ENCODE measurements around the gene SYNPO.

Gene SYNPO

GRCh38 chr5:150658121-150658520, 17.7 kb downstream of the SYNPO start:
- DNase-seq (ENCODE audit: low read depth): no peak

DNA sequence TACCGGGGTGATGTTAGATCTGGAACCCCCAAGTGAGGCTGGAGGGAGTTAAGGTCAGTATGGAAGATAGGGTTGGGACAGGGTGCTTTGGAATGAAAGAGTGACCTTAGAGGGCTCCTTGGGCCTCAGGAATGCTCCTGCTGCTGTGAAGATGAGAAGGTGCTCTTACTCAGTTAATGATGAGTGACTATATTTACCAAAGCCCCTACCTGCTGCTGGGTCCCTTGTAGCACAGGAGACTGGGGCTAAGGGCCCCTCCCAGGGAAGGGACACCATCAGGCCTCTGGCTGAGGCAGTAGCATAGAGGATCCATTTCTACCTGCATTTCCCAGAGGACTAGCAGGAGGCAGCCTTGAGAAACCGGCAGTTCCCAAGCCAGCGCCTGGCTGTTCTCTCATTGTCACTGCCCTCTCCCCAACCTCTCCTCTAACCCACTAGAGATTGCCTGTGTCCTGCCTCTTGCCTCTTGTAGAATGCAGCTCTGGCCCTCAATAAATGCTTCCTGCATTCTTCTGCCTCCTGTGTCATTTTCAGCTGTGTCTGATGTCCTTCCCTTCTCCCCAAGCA, 18.3 kb downstream of the SYNPO start:
- DNase-seq (ENCODE audit: low read depth): no peak

DNA sequence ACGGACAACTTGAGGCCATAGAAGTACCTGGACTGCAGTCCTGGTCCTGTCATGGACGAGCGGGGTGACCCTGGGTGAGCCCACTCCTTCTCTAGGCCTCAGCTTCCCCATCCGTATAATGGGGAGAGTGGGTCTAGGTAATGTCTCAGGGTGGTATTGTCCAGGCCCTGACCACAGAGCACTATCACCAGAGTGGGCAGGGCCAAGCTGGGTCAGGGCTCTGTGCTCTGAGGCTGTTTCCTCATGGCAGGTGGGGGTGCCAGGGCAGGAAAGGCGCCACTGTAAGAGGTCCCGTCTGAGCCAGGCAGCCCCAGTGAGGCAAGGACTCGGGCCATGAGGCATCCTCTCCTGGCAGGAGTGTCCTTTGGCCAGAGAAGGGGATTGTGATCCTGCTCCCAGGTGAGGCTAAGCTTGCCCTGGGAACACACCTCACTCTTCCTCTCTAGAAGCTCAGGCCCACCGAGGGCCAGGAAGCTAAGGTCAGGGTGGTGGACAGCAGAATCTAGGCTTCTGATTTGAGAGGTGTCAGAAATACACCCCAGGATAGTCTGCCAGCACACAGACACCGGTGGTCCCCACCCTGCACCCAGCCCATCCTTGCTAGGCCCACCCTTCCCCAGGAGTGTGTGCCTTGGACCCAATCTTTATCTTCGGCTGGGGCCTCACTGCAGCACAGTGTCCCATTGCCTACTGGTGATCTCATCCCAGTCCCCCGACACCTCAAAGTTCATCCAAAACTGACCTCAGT, 19.1 kb downstream of the SYNPO start:
- DNase-seq (ENCODE audit: low read depth): no peak

- DNase-seq (ENCODE audit: low read depth): no peak
Observed at GRCh38 chr5:150660108-150660831, 19.8 kb downstream of the SYNPO start.

DNA sequence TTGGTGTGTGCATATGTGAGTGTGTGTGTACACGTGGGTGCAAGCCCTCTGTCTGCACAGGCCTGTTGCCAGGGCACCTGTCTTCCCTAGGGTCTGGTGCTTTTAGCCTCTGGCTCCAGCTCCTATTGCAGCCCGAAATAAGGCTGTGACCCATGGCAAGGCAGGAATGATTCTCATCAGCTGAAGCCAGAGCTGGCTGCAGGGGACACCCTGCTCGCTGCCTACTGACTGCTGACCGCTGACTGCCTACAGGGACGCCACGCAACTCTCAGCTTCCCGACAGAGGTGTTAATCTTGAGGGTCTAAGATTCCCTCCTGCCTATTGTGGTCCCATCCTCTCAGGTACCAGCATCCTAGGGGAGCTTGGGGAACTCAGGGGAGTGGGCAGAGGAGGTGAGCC, 20.6 kb downstream of the SYNPO start, which contains the start of gene MYOZ3:
Gene MYOZ3, plus strand, starts transcription at position 166 of the 400 bp plus-strand sequence. CDS start 1,691 bp downstream, outside the sequence.
- no peak for DNase-seq (ENCODE audit: low read depth)

- DNase-seq (ENCODE audit: low read depth): no peak
Observed at GRCh38 chr5:150661821-150662596, 21.5 kb downstream of the SYNPO start.

GRCh38 chr5:150662731-150663516, 22.5 kb downstream of the SYNPO start:
- DNase-seq (ENCODE audit: low read depth): no peak

DNA sequence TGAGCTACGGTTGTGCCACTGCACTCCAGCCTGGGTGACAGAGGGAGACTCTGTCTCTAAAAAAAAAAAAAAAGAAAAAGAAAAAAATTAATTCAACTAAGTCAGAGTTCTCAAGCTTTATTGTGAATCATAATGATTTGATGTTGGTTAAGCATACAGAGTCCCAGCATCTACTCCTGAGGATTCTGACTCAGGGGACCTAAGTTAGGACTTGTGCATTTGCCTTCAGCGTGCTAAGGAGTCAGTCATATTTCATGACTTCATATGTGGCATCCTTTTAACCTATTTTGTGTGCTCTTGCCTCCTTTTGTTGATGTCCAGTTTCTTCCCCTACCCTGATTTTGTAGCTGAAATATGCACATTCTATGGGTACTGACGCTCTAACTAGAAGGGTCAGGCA, 23.5 kb downstream of the SYNPO start:
- no peak for DNase-seq (ENCODE audit: low read depth)

DNA sequence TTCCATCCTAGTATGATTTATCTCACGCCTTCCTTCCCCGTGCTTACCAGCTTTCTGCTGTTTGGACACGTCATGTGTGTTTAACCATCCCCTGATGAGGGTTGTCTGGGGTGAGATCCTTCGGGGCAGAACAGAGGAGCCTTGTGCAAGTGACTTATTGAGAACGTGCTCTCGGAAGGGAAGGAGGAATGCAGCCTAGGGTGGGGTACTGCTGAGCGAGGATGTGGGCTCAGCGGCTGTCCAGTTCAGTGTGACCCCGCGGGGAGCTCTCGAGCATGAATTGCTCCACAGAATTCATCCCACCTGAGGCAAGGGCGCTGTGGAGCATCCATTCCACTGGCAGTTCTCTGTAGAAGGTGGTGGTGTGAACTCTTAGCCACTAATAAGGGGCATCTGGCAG, 24.6 kb downstream of the SYNPO start:
- no peak for DNase-seq (ENCODE audit: low read depth)

DNA sequence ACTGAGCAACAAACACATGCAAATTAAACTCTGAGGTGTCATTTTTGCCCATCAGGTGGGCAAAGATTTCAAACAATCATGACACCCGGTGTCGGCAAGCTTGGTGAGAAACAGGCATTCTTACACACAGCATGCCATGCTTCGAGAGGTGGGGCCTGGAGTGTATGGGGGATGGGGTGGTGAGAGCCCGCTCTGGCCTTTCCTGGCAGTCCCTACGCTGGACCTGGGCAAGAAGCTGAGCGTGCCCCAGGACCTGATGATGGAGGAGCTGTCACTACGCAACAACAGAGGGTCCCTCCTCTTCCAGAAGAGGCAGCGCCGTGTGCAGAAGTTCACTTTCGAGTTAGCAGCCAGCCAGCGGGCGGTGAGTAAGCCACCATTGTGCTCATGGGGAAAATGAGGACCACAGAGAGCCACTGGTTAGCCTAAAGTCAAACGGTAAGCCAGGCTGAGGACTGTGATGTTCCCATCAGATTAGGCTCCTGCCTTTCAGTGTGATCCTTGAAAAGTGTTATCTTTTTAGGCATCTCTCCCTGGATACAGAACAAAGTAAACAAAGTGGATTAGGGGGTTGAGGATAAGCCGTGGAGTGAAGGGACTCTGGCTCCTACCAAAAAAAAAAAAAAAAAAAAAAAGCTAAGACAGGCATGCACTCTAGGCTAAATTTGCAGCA, 30.0 kb downstream of the SYNPO start:
- no peak for DNase-seq (ENCODE audit: low read depth)

- DNase-seq (ENCODE audit: low read depth): no peak
Observed at GRCh38 chr5:150670948-150671310, 30.5 kb downstream of the SYNPO start.

DNA sequence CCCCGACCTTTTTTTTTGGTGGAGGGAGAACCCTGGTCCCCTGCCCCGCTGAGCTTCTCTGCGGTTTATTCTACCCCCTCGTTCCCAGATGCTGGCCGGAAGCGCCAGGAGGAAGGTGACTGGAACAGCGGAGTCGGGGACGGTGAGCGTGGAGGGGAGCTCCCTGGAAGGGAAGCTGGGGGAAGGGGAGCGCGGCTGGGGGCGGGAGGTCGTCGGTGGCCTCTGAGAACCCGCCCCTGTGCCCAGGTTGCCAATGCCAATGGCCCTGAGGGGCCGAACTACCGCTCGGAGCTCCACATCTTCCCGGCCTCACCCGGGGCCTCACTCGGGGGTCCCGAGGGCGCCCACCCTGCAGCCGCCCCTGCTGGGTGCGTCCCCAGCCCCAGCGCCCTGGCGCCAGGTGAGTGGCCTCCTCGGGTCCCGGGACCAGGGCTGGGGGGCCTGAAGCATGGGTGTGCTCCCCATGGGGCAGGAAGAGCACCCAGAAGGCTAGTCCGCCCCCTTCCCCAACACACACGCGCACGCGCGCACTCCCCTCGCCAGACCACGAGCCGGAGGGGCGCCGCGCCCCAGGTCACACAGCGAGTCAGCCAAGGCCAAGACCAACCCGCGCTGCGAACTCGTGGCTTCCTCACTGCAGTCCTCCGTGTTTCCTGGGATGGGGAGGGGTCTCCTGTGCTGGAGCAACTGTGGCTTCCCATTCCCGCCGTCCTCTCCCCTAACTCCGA, 31.2 kb downstream of the SYNPO start:
- no peak for DNase-seq (ENCODE audit: low read depth)

GRCh38 chr5:150672237-150672883, 31.9 kb downstream of the SYNPO start:
- no peak for DNase-seq (ENCODE audit: low read depth)

- DNase-seq (ENCODE audit: low read depth): no peak
Observed at GRCh38 chr5:150672884-150673275, 32.4 kb downstream of the SYNPO start.

DNA sequence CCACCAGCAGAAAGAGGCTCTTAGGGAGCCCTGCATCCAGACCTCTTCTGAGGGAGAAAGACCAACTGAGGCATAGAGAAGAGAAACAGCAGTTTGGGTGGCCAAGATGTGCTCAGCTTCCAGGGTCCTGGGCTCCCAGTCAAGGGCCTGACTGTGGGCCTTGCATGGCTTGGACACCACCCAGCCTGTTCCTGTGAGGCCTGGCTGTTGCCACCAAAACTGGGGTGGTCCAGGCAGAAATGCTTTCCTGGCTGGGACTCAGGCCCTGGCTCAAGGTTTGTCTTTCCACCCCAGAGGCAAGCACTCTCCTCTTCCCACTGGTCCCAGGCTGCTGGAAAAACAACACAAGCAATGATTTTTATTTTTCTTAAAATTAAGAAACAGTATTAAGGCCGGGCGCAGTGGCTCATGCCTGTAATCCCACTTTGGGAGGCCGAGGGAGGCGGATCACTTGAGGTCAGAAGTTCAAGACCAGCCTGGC, 33.9 kb downstream of the SYNPO start:
- DNase-seq (ENCODE audit: low read depth): no peak

DNA sequence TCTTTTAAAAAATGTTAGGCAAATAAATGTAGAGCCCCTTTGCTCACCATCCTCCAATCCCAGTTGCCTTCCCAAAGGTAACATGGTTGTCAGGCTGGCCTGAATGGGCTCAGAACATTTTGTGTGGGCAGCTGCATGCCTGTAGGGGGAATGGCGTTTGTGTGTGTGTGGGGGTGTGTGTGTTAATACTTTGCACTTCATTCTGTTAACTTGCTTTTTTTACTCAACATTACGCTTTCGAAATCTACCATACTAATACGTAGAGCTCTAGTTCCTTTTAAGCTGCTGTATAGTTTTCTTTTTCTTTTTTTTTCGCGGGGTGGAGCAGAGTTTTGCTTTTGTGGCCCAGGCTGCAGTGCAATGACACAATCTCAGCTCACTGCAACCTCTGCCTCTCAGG, 34.6 kb downstream of the SYNPO start:
- no peak for DNase-seq (ENCODE audit: low read depth)

GRCh38 chr5:150676578-150676977, 36.1 kb downstream of the SYNPO start:
- no peak for DNase-seq (ENCODE audit: low read depth)

DNA sequence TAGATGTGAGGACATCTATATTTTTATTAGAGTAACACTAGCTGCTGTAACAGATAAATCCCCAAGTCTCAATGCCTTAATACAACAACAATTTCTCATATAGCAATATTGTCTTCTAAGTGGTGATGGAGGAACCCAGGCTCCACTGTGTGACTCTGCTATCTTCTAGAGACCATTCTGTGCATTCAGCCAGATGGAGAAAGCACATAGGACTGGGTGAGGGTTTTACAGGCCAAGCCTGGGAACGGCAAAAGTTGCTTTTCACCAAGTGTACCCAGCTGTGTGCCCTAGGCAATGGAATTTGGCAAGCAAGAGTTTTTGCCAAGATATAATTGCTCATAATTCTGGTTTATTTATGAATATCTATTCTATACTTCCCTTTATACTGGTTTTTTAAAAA, 48.7 kb downstream of the SYNPO start:
- DNase-seq (ENCODE audit: low read depth): no peak

DNA sequence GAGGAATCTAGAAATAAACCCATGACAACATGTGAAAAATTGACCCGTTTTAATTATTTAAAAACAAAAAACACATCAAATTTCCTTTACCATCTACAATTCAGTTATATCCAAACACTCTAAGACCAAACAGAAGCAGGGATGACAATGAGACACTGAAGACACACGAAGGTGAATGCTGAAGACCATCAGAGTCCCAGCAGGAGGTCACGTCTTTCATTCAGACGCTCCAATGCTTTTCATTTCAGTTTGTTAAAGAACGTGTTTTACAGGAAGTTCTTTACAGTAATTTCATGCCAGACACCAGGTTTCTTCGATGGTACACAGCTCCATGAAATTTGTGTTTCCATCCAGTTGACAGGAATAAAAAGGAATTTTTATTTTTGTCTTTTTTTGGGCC, 50.3 kb downstream of the SYNPO start:
- DNase-seq (ENCODE audit: low read depth): no peak

DNA sequence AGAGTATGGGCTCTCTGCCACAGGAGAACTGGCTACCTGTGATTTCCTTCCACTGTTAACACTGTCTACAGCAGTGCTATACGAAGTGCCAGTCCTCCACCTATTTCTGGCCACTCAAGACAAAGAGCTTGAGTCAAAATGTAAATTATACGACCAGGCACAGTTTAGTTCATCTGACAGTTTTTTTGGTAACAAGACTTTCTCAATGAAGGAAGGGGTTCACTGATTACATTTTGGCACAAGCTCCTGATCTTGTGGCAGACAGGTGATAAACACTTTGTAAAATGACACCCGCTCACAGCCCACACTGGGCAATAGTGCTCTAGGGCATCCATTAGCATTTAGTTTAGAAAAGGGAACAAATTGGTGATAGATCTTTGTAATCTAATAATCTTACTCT, 51.8 kb downstream of the SYNPO start:
- DNase-seq (ENCODE audit: low read depth): no peak
